Mesodermal cell (in vitro differentiated cells): ENCODE results near the gene ITGA7.

Experiments
- H3K27ac ChIP-seq: 2 replicates; pipeline ENCODE4 v1.7.0; 2013; ENCODE audit warnings: mild to moderate bottlenecking, low read depth, low read length, moderate library complexity; ENCODE audit not compliant: severe bottlenecking
- H3K36me3 ChIP-seq: 2 replicates; pipeline ENCODE4 v1.7.1; 2013; ENCODE audit warnings: mild to moderate bottlenecking, low read length, moderate library complexity; ENCODE audit not compliant: control insufficient read depth, insufficient read depth
- H3K4me1 ChIP-seq: one replicate; pipeline ENCODE4 v1.7.1; 2013; ENCODE audit warnings: mild to moderate bottlenecking, low read length; ENCODE audit not compliant: insufficient read depth, control insufficient read depth, poor library complexity, severe bottlenecking
- H3K4me3 ChIP-seq: 2 replicates; pipeline ENCODE4 v1.7.0; 2013; ENCODE audit warnings: low read length, control low read depth, mild to moderate bottlenecking; ENCODE audit not compliant: insufficient read depth, poor library complexity, severe bottlenecking; ENCODE audit errors: extremely low read depth
- H3K9me3 ChIP-seq: 2 replicates; pipeline ENCODE4 v1.7.1; 2013; ENCODE audit warnings: mild to moderate bottlenecking, low read length, moderate library complexity; ENCODE audit not compliant: control insufficient read depth
- WGBS, 2 experiments: methylation state at CpG; one replicate each; pipeline ENCODE4 v1.1.5; 2013; ENCODE audit warnings: missing lambda C conversion rate in 2 of 2; ENCODE audit not compliant: insufficient coverage in 2 of 2; 5-methylcytosine and 5-hydroxymethylcytosine counted together

Gene ITGA7

DNA sequence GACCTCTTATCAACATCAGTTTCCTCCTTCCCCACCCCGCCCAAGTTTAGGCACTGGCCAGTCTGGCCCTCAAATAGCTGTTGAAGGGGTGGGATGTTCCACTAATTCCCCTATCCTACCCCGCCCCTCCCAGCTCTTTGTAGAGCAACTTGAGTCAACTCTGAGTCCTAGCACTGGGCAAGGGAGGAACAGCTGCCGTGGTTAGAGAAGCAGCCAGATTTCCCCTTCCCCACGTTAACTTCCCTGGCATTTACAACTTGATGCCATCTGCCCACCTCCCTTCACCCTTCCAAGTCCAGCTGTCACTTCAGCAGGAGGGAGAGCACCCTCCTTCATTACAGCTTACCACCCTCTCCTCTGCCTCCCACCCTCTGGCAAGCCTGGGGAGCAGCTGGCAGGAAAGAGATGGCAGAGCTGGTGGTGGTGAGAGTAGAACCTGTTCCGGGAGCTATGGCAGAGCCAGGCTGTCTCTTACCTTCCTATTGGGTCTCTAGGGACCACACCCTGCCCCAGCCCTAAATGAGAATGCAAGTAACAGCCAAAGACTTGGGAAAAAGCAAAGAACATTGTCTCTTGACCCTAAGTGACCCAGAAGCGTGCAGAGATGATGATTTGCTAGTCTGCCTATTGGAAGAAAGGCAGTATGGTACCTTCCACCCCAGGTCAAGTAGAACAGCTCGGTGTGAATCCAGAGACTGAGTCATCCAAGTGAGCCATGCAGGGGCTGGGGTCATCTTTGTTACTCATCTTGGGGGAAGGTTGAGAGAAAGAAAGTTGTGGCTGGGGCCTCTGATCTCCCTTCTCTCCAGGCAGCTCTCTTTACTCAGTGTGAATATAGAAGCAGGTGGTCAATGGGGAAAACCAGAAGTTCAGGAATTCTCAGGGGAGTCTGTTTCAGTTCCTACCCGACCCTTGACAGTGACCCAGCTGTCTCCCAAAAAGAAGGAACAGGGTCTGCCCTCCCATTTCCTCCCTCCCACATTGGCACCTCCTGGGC lies 9.6 kb upstream of the ITGA7 start:
- H3K27ac ChIP-seq, result peak overlapping the region; percentile 41

DNA sequence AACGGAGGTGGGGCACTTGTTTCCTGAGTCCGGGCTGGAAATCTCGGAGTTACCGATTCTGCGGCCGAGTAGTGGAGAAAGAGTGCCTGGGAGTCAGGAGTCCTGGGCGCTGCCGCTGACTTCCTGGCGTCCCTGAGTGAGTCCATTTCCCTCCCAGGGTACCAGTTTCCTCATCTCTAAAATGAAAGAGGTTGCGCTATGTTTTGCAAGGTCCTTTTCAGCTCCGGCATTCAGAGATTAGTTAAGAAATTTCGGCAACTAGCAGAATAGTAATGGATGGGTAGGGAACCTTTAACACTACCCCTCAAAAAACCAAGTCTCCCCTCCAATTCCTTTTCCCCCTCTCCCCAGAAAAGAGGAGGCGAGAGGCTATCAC lies 8.9 kb upstream of the ITGA7 start:
- H3K4me3 ChIP-seq, result peak overlapping the region; percentile 87
- 2% methylated on average over 10 of the region's 13 CpGs; no CpG with 5 or more reads in 1 of the 2 experiments for WGBS, 2 experiments
- peaks cover 3% of the 10 kb centered on the region for H3K36me3 ChIP-seq
- H3K27ac ChIP-seq, result peak overlapping the region; percentile 84
- H3K9me3 ChIP-seq, result no peaks in the 10 kb centered on the region
- peaks cover 32% of the 10 kb centered on the region for H3K4me1 ChIP-seq

More for the DNA sequence above, 9.6 kb upstream of the ITGA7 start:
- H3K36me3 ChIP-seq, result peaks cover 4% of the 10 kb centered on the region
- 37 to 43% methylated on average over 6 of the region's 8 CpGs for WGBS, 2 experiments
- H3K4me3 ChIP-seq, result peak overlapping the region; percentile 87
- H3K9me3 ChIP-seq, result no peaks in the 10 kb centered on the region
- H3K4me1 ChIP-seq, result peaks cover 32% of the 10 kb centered on the region

DNA sequence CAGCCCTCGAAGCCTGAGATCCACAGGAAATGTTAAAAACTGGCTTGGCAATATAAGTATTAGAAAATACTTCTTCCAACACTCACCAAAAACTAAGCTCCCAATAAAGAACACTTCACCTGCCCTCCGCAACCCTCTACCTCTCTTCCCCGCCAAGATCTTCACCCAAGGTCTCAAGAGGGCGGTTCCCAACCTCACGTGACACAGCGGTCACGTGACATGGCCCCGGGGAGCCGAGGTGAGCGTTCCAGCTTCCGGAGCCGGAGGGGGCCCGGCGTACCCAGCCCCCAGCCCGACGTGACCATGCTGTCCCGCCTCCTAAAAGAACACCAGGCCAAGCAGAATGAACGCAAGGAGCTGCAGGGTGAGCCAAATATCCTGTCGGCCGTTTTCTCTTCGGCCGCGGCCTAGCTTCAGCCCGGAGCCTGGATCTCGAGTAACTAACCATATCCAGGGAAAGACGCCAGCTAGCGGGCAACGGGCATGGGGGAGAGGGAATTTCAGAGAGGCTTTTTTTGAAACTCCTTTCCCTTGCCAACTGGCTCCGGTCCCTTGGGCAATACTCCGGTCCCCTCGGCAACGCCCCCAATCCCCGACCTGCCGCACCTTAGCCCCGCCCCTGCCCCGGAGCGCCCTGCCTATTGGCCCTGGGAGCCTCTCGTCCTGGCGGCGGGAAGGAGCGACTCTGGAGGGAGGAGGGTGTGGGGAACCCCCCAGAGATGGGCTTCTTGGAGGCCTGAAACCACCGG lies 8.3 kb upstream of the ITGA7 start, which contains the start of gene BLOC1S1:
Gene BLOC1S1, plus strand, starts transcription at position 214 of the 749 bp plus-strand sequence. Its CDS starts 6 bp downstream, at position 220.
- Histone ChIP-seq H3K27ac (peak within 1 kb of the TSS; percentile 84), H3K36me3 (peaks cover 3% of the 10 kb centered on the region), H3K9me3 (no peaks in the 10 kb centered on the region), H3K4me1 (peaks cover 32% of the 10 kb centered on the region), H3K4me3 (peak within 1 kb of the TSS; percentile 87)
- 1% methylated on average over 26 to 33 of the region's 42 CpGs for WGBS, 2 experiments

DNA sequence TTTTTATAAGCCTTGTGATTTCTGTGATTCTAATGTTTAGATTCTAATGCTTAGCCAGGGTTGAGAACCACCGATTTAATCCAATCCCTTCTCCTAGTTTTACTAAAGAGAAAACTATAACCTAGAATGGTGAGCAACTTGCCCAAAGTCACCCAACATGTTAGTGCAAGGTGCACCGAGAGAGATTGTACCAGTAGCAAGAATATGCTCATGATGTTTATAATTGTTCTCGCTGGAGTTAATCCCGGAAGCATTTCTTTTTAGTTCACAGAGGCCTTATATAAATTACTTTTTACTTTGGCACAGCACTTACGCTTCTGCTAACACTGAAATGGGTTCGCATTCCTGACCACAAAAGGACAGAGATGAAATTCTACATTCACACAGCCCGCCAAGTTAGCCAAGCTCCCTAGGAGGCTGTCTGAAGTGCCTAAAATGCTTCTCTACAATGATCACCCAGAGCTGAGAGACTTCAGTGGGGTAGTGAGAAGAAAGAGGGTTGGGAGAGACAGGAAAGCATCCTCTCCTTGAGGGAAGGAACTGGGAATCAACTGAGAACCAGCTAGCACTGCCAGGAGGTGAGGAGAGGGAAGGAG lies 7.6 kb upstream of the ITGA7 start:
- Histone ChIP-seq H3K4me1 (peaks cover 32% of the 10 kb centered on the region), H3K27ac (peak overlapping the region; percentile 36), H3K36me3 (peaks cover 3% of the 10 kb centered on the region), H3K9me3 (no peaks in the 10 kb centered on the region), H3K4me3 (peak overlapping the region; percentile 87)
- WGBS, 2 experiments, result 82 to 97% methylated on average over 2 to 4 of the region's 7 CpGs

DNA sequence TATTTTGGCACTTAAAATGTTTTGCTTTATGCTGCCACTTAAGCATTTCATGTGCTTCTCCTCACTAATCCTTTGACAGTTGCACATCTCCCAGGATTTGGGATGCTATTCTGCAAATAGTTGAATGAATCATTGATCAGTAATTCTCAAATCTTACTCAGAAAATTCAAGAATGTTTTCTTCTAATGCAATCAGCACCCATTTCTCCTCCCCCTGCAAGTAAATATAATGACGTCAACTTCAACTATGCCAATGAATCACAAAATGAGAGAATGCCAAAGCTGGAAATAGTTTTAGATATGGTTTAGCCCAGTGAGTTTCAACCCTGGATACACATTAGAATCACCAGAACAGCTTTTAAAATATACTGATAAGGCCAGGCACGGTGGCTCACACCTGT lies 6.0 kb upstream of the ITGA7 start:
- H3K27ac ChIP-seq, result no peak overlapping the region
- no peaks in the 10 kb centered on the region for H3K36me3 ChIP-seq
- WGBS, 2 experiments, result 86 to 100% methylated on average over 1 of the region's 2 CpGs
- H3K4me1 ChIP-seq, result peaks cover 31% of the 10 kb centered on the region
- H3K9me3 ChIP-seq, result no peaks in the 10 kb centered on the region
- no peak overlapping the region for H3K4me3 ChIP-seq

DNA sequence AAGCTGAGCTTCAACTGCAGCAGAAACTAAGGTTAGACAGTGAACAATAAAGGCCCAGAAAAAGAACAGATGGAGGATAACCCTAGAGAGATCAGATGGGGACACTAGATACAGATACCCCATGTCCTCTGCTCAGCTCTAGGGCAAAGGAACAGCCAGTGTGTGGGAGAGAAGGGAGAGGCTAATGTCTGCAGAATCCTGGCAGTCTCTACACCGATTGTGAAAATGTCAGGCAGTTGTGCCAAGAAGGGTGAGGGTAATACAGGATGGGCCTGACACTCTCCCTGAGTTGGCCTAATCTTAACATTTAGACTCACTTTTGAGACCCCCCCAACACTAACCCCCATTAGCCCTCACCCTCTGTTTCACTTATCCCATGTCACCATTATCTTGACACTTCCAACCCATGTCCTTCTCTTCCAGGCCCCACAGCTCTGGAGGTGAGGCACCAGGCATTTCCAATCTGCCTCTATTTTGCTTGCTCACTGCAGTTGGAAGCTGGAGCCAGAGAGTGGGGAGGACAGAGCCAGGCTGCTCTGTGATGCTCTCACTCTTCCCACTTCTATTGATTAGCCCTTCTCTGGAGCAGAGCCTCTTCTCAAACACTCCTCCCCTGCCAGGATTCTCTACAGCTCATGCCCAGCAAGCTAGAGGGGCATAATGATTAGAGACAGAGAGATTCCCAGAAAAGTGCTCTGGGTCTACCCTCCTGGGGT lies 5.2 kb upstream of the ITGA7 start:
- no CpG with 5 or more reads among the region's 1 CpG for WGBS, 2 experiments
- Histone ChIP-seq H3K36me3 (no peaks in the 10 kb centered on the region), H3K27ac (no peak overlapping the region), H3K9me3 (no peaks in the 10 kb centered on the region), H3K4me1 (peaks cover 25% of the 10 kb centered on the region), H3K4me3 (no peak overlapping the region)

DNA sequence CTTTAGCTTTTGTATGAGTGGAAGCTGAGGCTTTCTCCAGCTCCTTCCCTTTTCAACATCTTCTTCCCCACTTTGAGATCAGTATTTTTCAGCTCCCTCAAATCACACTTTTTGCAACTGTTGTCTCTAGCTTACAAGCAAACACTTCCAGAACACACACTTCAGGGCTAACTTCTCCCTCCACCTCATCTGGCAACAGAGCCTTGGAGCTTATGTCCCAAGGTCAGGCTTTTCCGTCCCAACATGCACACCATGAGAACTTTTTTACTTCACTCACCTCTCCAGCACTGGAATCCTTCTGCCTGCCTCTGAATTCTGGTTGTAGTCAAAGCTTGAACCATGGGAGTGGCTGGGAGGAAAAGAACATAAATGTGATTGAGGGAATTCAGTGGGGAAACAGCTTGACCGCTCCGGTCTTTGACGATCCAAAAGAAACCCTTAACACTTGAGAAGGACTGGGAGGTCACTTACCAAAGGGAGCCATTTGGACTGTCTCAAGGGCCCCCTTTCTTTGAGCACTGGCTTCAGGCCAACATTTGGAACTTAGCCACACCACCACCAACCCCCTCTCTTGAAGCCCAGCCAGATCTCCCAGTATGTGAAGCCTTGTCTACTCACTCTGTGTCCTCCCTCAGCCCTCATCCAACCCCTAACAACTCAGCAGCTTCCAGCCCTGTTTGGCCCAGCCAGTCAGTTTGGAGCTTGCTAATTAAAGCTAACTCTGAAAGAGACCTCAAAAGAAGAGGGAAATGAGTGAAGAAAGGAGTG lies 4.3 kb upstream of the ITGA7 start:
- Histone ChIP-seq H3K27ac (no peak overlapping the region), H3K4me1 (peaks cover 18% of the 10 kb centered on the region), H3K4me3 (no peak overlapping the region), H3K9me3 (no peaks in the 10 kb centered on the region), H3K36me3 (no peaks in the 10 kb centered on the region)
- WGBS, 2 experiments, result 100% methylated on average over 1 to 3 of the region's 4 CpGs

DNA sequence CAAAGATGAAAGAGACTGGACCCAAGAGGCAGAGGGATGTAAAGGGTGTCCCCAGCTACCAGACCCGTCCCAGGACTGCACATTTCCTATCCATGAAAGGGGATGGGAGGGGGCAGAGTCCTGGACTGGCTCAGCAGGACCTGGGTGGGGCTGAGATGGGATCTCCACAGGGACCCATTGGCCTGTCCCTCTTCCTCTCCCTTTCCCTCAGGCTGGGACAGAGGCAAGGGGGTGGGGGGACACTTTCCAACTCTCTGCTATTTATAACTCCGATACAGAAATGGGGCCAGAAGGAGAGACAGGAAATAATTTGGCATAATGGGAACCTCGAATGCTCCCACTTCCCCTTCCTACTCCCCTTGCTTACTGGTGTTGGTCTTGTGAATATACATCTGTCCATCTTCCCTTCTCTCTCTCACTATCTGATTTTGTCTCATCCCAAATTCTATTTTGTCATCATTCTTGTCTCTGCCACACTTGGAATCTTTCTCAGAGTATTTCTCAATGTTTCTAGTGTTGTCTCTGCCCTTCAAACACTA lies 1.1 kb upstream of the ITGA7 start:
- H3K4me3 ChIP-seq, result peak overlapping the region; percentile 57
- H3K27ac ChIP-seq, result no peak overlapping the region
- 20 to 50% methylated on average over 1 of the region's 3 CpGs for WGBS, 2 experiments
- H3K36me3 ChIP-seq, result no peaks in the 10 kb centered on the region
- no peaks in the 10 kb centered on the region for H3K9me3 ChIP-seq
- H3K4me1 ChIP-seq, result peaks cover 14% of the 10 kb centered on the region

DNA sequence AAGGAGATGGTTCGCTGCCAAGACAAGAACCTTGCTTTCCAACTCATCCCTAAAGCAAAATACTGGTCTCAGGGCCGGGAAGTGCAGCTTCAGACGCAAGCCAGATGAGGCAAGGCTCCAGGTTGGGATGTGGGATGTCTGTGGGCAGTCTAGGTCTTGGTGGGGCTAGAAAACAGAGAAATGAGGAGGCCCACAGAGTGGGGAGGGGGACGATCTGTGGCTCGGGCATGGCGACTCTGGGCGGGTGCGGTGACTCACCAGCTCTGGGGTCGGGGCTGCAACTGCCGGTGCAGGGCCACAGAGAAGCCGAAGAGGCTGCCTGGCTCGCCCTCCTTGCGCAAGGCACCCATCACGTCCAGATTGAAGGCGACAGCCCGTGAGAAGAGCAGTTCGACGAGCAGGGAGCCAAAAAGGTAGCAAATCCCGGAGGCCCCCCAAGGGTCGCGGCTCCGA lies 459 bp downstream of the ITGA7 start:
- Histone ChIP-seq H3K9me3 (no peaks in the 10 kb centered on the region), H3K36me3 (no peaks in the 10 kb centered on the region), H3K27ac (no peak overlapping the region), H3K4me3 (peak overlapping the region; percentile 57), H3K4me1 (peaks cover 14% of the 10 kb centered on the region)
- WGBS, 2 experiments, result 1% methylated on average over 20 to 21 of the region's 22 CpGs
